HUES6 (cell line): Measurements from ENCODE around the gene IFIT5.

ENCODE experiments used
- H3K27ac ChIP-seq: 2 replicates; pipeline ENCODE4 v1.7.0; 2013; ENCODE audit warnings: low read depth, mild to moderate bottlenecking, low read length, inconsistent platforms
- H3K27me3 ChIP-seq: 2 replicates; pipeline ENCODE4 v1.6.1; 2013; ENCODE audit warnings: low read length; ENCODE audit not compliant: control insufficient read depth, insufficient read depth
- H3K36me3 ChIP-seq: 2 replicates; pipeline ENCODE4 v1.6.1; 2013; ENCODE audit warnings: low read length; ENCODE audit not compliant: control insufficient read depth, insufficient read depth
- H3K4me1 ChIP-seq: 2 replicates; pipeline ENCODE4 v1.6.1; 2013; ENCODE audit warnings: low read length; ENCODE audit not compliant: control insufficient read depth, insufficient read depth
- H3K4me3 ChIP-seq: 2 replicates; pipeline ENCODE4 v1.5.1; 2013; ENCODE audit warnings: low read depth, low read length
- H3K9ac ChIP-seq: one replicate; pipeline ENCODE4 v1.6.1; 2013; ENCODE audit warnings: mild to moderate bottlenecking, low read length
- H3K9me3 ChIP-seq: 2 replicates; pipeline ENCODE4 v1.6.1; 2013; ENCODE audit warnings: low read depth, low read length; ENCODE audit not compliant: control insufficient read depth, insufficient read depth

IFIT5 gene

DNA sequence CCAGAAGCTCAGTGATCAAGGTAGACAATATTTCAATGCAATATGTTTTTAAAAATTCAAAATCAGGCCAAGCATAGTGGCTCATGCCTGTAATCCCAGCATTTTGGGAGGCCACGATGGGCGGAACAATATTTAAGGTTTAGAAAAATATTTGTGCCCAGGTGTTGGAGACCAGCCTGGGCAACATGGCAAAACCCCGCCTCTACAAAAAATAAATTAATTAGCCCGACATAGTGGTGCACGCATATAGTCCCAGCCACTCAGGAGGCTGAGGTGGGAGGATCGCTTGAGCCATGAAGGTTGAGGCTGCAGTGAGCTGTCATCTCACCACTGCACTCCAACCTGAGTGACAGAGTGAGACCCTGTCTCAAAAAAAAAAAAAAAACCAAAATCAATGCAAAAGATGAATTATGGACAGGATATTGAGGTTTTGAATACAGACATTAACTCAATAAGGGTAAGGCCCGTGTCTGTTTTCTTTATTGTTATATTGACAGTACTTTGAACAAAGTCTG lies 913 bp upstream of the IFIT5 start:
- H3K36me3 ChIP-seq = 0 out of 2 replicates have a peak, but pooled peaks cover 7% of the 10 kb centered on the region
- no peak overlapping the region for H3K27ac ChIP-seq
- peak overlapping the region; percentile 96 for H3K4me3 ChIP-seq
- no peak overlapping the region for H3K9ac ChIP-seq
- H3K4me1 ChIP-seq = peaks cover 20% of the 10 kb centered on the region
- H3K9me3 ChIP-seq = 0 out of 2 replicates have a peak, but pooled peaks cover 5% of the 10 kb centered on the region
- peaks cover 15% of the 10 kb centered on the region for H3K27me3 ChIP-seq

DNA sequence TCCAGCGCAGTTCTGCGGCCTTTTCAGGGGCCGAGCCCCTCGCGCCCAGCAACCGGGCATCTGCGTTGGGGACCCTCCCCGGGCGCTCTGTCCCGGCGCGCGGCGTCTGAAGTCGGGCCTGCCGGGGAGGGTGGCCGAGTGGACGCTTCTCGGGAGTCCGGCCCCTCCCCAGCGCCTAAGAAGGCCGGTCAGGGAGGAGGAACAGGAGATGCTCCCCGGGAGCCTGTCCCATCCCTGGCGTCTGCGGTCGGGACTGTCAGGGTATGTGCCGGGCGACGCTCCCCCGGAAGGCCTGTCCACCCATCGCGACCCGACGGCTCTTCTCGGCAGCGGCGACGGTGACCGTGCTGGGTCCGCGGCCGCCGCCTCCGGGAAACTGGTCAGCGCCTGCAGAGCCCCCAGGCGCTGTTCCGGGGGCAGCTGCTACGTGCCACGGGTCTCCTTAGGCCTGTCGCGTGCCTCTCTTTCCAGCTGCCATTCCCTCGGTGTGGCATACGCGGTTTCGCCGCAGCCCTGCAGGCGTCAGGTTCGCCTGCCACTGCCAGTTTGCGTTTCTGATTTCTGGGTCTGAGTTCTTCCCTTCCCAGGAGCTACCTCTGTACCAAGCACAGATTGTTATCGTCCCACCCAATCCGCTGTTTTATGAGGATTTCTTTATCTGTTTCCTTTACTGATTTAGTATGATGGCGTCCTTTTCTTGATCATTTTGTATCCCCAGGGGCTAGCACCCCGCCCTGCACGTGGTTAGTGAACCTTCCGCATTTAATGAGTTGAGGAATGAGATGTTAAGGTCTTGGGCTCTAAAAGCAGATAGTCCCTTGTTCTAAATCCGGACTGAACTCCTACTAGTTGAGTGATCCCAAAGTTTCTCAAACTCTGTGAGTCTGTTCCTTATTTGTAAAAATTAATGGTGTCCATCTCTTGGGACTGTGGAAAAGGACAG lies 782 bp downstream of the IFIT5 start:
- H3K9ac ChIP-seq = peak overlapping the region; percentile 94
- H3K27me3 ChIP-seq = peaks cover 15% of the 10 kb centered on the region
- H3K9me3 ChIP-seq = 0 out of 2 replicates have a peak, but pooled peaks cover 5% of the 10 kb centered on the region
- H3K4me1 ChIP-seq = peaks cover 20% of the 10 kb centered on the region
- H3K27ac ChIP-seq = 0 out of 2 replicates have a peak overlapping the region, but pooled peaks have one; percentile 14
- H3K4me3 ChIP-seq = peak overlapping the region; percentile 96
- 0 out of 2 replicates have a peak, but pooled peaks cover 7% of the 10 kb centered on the region for H3K36me3 ChIP-seq

GRCh38 chr10:89416465-89416864 lies 2.1 kb downstream of the IFIT5 start:
- 0 out of 2 replicates have a peak, but pooled peaks cover 7% of the 10 kb centered on the region for H3K36me3 ChIP-seq
- H3K27me3 ChIP-seq = peaks cover 15% of the 10 kb centered on the region
- H3K9me3 ChIP-seq = 0 out of 2 replicates have a peak, but pooled peaks cover 5% of the 10 kb centered on the region
- peaks cover 20% of the 10 kb centered on the region for H3K4me1 ChIP-seq
- no peak overlapping the region for H3K9ac ChIP-seq
- H3K4me3 ChIP-seq = no peak overlapping the region
- H3K27ac ChIP-seq = no peak overlapping the region

DNA sequence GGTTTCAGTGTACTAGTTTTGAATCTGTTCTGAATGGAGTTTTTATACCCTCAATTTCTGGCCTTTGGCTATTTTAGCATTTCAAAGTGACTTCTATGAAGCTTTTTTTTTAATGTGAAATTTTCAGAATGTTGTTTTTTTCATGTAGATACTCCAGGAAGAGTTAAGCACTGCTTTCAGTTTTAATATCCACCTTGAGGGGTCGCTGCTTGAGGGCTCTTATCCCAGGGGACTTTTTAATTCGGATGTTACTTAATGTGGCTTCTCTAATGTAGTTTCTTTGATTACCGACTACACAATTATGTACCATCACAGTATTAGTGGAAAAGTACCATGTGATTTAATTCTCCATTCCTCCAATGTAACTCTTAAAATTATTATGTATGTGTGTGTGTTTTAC lies 5.2 kb downstream of the IFIT5 start:
- Histone ChIP-seq H3K27me3 (peaks cover 15% of the 10 kb centered on the region), H3K27ac (no peak overlapping the region), H3K4me3 (no peak overlapping the region), H3K9ac (no peak overlapping the region), H3K9me3 (no peaks in the 10 kb centered on the region), H3K4me1 (peaks cover 15% of the 10 kb centered on the region), H3K36me3 (0 out of 2 replicates have a peak, but pooled peaks cover 7% of the 10 kb centered on the region)

DNA sequence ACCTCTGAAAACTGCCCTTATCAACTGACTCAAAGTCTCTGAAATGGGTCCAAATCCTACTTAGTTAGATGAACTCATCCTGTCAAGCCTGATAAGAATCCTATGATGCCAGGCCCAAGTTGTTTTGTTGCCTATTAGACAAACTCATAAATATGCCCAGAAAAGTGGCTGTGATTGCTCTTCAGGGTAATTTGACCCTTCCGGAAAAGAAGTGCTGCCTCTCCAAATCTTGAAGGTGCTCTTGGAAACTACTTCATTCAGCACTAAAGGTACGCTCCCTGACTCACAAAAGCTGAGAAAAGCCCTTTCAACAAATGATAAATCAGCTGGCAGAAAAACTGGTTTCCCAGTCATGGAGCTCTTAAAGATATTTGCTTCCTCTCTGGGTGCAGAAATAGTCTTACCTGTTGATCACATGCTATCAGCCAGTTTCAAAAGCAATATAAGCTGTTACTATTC lies 6.7 kb downstream of the IFIT5 start:
- H3K4me3 ChIP-seq = no peak overlapping the region
- 0 out of 2 replicates have a peak, but pooled peaks cover 7% of the 10 kb centered on the region for H3K36me3 ChIP-seq
- H3K4me1 ChIP-seq = peaks cover 9% of the 10 kb centered on the region
- H3K9ac ChIP-seq = no peak overlapping the region
- 0 out of 2 replicates have a peak, but pooled peaks cover 3% of the 10 kb centered on the region for H3K27me3 ChIP-seq
- no peak overlapping the region for H3K27ac ChIP-seq
- no peaks in the 10 kb centered on the region for H3K9me3 ChIP-seq

DNA sequence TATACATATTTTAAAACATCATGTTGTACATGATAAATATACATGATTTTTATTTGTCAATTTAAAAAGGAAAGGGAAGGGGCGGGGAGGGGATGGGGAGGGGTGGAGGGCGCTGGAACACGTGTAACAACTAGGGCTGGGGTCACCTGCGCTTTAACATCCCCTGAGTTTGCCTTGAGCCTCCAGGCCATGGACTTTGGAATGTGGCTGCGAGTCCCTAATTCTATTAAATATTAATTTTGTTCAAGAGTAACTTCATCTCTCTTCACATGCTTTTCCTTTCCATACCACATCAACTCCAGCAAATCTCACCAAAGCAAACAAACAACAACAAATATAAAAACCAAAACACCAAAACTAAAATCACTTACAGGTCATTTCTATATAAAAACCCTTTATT lies 10.6 kb downstream of the IFIT5 start:
- no peak overlapping the region for H3K27ac ChIP-seq
- no peaks in the 10 kb centered on the region for H3K9me3 ChIP-seq
- no peaks in the 10 kb centered on the region for H3K27me3 ChIP-seq
- H3K4me3 ChIP-seq = no peak overlapping the region
- no peak overlapping the region for H3K9ac ChIP-seq
- H3K4me1 ChIP-seq = peaks cover 18% of the 10 kb centered on the region
- H3K36me3 ChIP-seq = no peaks in the 10 kb centered on the region

DNA sequence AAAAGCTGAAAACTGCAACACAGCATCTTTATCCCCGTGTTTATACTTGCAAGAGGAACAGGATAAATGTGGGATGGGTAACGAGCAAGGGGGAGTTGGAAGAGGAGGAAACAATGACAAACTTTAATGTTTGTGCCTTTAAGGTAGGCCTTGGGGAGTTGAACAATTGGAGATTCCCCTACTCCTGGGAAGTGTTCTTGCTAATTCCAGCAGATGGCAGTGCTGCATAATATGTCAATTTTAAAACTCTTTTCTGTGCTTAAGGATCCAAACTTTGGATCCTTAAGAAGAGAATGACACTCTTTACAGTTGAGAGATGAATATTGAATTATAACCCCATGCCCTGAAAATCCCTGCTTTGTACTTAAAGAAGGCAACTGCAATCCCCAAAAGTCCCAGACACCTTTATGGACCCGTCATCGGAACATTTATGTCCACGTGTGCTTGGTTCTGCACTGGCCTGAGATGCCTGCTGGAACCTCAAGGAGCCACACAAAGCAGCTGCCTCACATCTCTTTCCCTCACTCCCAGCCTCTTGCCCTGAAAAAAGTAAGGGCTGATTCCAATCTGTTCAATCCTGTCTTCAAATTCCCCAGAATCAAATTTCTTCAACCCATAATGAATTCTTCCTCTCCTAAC lies 12.0 kb downstream of the IFIT5 start:
- no peak overlapping the region for H3K9ac ChIP-seq
- no peaks in the 10 kb centered on the region for H3K36me3 ChIP-seq
- H3K27ac ChIP-seq = no peak overlapping the region
- peaks cover 18% of the 10 kb centered on the region for H3K4me1 ChIP-seq
- H3K9me3 ChIP-seq = no peaks in the 10 kb centered on the region
- H3K4me3 ChIP-seq = no peak overlapping the region
- H3K27me3 ChIP-seq = no peaks in the 10 kb centered on the region

DNA sequence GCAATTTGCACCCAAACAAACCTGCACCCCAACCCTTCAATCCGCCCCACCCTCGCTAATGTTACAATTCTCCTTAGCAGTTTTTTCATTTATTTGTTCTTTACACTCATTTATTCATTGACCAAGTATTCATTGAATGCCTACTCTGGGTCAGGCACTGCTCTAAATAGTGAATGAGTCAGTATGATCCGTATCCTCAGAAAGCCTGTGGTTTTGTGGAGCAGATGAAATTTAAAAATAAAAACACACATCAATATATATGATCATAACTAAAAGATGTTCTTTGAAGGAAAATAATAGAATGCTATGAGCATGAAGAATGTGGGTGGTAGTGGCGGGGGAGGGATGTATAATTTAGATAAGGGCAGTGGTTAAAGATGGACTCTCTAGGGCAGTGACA lies 13.3 kb downstream of the IFIT5 start:
- no peak overlapping the region for H3K4me3 ChIP-seq
- H3K27ac ChIP-seq = no peak overlapping the region

GRCh38 chr10:89428877-89429276 lies 14.5 kb downstream of the IFIT5 start:
- H3K9ac ChIP-seq = no peak overlapping the region
- no peak overlapping the region for H3K27ac ChIP-seq
- H3K27me3 ChIP-seq = no peaks in the 10 kb centered on the region
- no peaks in the 10 kb centered on the region for H3K36me3 ChIP-seq
- H3K4me1 ChIP-seq = peaks cover 18% of the 10 kb centered on the region
- H3K9me3 ChIP-seq = no peaks in the 10 kb centered on the region
- H3K4me3 ChIP-seq = no peak overlapping the region

More for the DNA sequence above, 13.3 kb downstream of the IFIT5 start:
- Histone ChIP-seq H3K27me3 (no peaks in the 10 kb centered on the region), H3K9me3 (no peaks in the 10 kb centered on the region), H3K36me3 (no peaks in the 10 kb centered on the region), H3K9ac (no peak overlapping the region), H3K4me1 (peaks cover 18% of the 10 kb centered on the region)

GRCh38 chr10:89431977-89432376 lies 17.6 kb downstream of the IFIT5 start:
- Histone ChIP-seq H3K4me3 (no peak overlapping the region), H3K27ac (no peak overlapping the region), H3K4me1 (peaks cover 18% of the 10 kb centered on the region), H3K36me3 (no peaks in the 10 kb centered on the region), H3K9ac (no peak overlapping the region), H3K9me3 (no peaks in the 10 kb centered on the region), H3K27me3 (no peaks in the 10 kb centered on the region)
